ENCODE data around the gene SHISAL2A.

The SHISAL2A gene

GRCh38 chr1:52632732-52633290 is at the start of gene SHISAL2A:
Gene SHISAL2A (plus strand): TSS chr1:52633168. CDS start chr1:52633494, 326 bp downstream.
- peak; percentile 76 for DNase-seq (ENCODE audit: low spot score)

DNA sequence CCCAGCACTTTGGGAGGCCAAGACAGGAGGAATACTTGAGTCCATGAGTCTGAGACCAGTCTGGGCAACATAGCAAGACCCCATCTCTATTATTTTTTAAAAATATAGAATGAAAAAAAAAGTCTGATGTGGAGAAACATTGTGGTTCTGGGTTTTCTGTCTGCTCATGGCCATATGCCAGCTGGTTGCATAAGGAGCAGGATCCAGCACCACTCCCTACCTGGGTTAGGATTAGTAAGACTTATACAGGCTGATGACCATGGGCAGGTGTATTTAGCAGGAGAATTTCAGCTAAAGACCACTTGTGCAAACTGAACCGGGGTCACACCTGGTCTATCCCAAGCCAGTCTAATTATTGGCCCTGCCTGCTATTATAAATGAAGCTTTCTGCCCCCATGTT is 47.5 kb upstream of the SHISAL2A start:
- no peak for DNase-seq (ENCODE audit: low spot score)

DNA sequence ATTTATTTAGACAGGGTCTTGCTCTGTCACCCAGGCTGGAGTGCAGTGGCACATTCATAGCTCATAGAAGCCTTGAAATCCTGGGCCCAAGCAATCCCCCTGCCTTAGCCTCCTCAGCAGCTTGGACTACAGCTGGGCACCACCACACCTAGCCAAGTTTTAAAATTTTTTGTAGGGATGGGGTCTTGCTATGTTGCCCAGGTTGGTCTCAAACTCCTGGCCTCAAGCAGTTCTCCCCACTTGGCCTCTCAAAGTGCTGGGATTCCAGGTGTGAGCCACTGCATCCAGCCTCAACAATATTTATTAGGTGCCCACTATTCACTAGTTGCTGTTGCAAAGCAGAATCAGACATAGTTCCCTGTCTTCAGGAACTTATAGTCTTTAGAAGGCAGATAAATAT is 44.9 kb upstream of the SHISAL2A start:
- DNase-seq (ENCODE audit: low spot score), result no peak

DNA sequence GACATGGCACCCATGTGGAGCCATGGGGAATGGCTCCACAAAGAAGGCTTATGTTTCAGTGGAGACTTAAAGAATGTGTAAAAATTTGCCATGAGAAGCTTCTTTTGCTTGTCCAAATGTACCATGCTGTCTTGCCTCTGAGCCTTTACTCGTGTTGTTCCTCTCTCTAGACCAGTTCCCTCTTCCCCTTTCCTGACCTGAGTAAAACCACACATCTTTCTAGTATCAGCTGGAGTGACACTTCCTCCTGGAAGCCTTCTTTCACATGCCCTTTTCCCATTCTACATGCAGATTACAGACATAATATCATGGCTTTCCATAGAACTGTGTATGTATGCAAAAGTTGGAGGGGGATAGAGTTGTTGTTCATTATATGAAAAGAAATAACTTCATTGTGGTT is 44.4 kb upstream of the SHISAL2A start:
- DNase-seq (ENCODE audit: low spot score), result no peak

DNA sequence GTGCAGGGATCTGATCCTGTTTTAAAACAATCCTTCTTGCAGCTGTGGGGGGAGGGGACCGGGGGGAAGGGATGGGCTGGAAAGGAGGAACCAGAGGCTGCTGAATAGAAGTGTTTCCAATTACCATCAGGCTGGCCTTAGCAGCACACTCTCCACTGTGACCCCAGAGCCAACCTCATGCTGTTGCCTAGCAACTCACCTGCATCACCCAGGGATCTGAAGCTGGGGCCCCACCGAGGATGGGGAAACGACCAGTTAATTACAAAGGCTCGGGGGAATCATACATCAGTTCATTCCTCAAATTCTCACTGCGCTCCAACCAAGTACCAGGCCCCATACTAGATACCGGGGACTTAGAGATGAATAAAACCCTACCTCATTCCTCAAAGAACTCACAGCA is 42.7 kb upstream of the SHISAL2A start:
- DNase-seq (ENCODE audit: low spot score), result peak; percentile 73

GRCh38 chr1:52592637-52593323 is 40.2 kb upstream of the SHISAL2A start:
- DNase-seq (ENCODE audit: low spot score), result no peak

- DNase-seq (ENCODE audit: low spot score), result no peak
These were observed 39.5 kb upstream of the SHISAL2A start for GRCh38 chr1:52593495-52593894.

- no peak for DNase-seq (ENCODE audit: low spot score)
These were observed 37.9 kb upstream of the SHISAL2A start for GRCh38 chr1:52595061-52595460.

- no peak for DNase-seq (ENCODE audit: low spot score)
These were observed 35.1 kb upstream of the SHISAL2A start for GRCh38 chr1:52597912-52598311.

GRCh38 chr1:52598729-52599128 is 34.2 kb upstream of the SHISAL2A start:
- no peak for DNase-seq (ENCODE audit: low spot score)

DNA sequence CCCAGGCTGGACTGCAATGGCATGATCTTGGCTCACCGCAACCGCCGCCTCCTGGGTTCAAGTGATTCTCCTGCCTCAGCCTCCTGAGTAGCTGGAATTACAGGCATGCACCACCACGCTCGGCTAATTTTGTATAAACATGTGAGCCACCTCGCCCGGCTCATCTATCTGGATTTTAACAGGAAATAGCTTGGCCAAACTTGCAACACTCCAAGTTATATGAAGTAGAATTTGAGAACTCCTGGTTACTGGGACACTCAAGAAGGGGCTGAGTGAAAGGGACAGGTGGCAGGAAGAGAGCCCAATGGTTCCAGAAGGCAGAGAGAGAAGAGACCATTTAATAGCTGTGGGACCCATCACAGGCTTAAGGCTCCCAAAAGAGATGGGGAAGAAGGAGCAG is 33.7 kb upstream of the SHISAL2A start:
- no peak for DNase-seq (ENCODE audit: low spot score)

DNA sequence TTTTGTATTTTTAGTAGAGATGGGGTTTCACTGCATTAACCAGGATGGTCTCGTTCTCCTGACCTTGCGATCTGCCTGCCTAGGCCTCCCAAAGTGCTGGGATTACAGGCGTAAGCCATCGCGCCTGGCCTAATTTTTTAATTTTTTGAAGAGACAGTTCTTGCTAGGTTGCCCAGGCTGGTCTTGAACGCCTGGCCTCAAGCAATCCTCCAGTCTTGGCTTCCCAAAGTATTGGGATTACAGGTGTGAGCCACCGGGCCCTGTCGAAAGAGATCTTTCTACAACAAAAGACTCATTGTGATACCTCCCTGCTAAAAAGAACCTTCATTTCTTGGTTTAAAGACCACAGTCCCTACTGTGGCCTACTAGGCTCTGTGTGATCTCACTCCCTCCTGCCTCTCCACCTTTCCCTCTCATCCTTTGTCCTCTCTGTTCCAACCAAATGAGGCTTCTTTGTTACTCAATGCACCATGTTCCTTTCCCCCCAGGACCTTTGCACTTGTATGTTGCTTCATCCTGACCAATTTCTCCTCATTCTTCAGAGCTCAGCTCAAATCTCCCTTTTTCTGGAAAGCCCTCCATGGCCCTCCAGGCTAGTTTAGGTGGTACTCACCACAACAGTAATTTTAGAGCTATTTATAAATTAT is 32.3 kb upstream of the SHISAL2A start:
- no peak for DNase-seq (ENCODE audit: low spot score)

DNA sequence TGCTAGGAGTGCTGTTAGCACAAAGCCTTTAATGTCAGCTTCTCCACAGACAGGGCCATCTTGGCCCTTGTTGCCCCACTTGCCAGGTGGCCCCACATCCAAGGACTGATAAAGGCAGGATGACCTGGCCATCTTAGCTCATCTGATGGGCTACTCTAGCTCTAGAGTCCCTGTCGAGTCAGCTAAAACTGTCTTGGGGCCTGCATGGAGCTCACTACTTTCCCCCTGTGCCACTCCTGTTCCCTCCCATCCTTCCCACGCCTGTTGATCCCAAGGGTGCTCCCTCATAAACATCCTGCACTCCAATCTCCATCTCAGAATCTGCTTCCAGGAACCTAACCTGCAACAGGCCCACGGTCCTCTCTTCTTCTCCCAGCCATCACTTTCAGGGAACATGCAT is 31.4 kb upstream of the SHISAL2A start:
- DNase-seq (ENCODE audit: low spot score), result no peak

DNA sequence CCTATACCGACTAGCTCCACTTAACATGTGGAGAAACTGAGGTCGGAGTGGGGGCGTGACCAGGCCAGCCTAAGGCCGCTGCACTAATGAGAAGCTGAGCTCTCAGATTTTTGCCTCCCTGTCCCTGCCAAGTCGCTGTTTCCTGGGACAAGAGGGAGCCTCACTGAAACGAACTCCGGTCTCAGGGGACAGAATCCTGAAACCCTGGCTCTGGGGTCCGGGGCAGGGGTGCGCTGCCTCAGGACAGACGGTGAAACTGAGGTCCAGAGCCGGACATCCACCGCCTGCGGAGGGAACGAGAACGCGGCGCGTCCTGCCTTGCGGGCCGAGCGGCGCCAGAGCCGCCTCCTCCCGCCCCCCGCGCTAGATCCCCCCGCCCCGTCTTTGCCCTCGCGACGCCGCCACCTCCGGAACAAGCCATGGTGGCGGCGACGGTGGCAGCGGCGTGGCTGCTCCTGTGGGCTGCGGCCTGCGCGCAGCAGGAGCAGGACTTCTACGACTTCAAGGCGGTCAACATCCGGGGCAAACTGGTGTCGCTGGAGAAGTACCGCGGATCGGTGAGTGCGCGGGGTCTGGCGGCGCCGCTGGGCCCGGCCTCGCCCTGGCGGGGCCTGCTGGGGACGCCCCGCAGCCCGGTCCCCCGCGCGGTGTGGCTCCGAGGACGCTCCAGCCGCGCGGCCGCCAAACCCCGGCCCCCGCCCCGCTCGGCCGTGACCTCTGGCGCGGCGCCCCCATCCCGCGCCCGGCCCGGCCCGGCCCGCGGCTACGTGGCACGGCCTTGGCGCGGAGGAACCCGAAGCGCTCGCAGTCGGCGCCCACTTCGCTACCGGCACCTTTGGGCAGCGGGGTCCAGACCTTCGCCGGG is 30.7 kb upstream of the SHISAL2A start, which contains the start of gene GPX7:
Gene GPX7 (plus strand): TSS at position 381 of the 865 bp plus-strand sequence. CDS start 39 bp downstream, at position 420.
- peak; percentile 70 for DNase-seq (ENCODE audit: low spot score)

DNA sequence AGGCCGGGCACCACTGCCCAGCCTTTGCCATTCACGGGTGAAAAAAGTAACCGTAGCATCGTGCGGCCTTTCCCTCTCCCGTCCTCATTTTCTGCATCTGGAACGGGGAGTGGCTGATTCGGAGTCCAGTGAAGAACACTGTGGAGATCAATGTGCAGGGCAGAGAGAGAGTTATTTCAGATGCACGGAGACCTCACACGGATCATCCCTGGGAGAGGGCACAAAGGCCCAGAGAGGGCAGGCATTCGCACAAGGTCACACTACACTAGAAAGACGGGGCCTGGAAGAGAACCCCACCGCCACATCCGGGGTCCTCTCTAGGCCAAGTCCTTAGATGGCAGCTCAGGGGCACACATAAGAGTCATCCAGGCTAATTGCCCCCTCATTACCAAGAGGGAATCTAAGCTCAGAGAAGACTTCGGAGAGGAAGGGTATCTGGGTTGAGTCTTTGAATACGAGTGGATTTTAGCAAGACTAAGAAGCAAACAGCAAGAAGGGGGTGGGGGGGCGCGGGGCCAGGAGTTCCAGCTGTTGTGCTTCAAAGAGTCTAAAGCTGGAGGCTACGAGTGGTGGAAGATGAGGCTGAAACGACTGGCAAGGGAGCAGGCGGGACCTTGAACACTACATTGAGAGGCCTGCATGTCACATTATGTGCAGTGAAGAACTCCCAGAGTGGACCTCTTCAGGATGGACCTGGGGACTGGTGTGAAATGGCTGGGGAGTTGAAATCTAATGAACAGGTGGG is 29.9 kb upstream of the SHISAL2A start:
- no peak for DNase-seq (ENCODE audit: low spot score)

- no peak for DNase-seq (ENCODE audit: low spot score)
These were observed 29.3 kb upstream of the SHISAL2A start for GRCh38 chr1:52603630-52604029.

DNA sequence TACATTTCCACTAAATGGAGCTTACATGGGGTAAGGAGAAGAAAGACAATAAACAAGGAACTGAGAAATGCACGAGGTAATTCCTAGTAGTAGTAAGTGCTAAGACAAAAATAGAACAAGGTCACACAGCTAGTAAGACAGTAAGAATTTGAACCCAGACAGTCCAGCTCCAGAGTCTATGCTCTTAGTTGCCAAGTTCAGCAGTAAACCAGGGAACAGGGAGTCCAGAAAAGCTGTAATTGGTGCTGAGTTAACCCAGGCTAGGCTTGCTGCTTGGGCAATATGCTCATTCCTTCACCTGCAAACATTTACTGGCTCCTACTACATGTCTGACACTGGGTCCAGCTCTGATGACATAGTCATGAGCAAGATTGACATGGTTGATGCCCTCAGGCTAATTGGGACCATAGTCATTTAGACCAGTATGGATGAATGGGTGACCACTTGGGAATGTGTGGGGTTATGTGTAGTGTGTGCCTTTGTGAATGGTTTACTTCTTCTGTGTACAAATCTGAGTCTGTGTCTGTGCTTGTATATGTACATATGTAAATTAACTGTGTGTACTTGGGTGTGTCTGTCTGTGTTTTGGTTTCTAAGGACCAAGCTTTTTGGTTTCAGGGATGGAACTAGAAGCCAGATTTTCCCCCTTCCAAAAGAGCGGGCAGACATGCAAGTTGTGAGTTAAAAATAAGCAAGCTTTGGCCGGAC is 28.8 kb upstream of the SHISAL2A start:
- no peak for DNase-seq (ENCODE audit: low spot score)

DNA sequence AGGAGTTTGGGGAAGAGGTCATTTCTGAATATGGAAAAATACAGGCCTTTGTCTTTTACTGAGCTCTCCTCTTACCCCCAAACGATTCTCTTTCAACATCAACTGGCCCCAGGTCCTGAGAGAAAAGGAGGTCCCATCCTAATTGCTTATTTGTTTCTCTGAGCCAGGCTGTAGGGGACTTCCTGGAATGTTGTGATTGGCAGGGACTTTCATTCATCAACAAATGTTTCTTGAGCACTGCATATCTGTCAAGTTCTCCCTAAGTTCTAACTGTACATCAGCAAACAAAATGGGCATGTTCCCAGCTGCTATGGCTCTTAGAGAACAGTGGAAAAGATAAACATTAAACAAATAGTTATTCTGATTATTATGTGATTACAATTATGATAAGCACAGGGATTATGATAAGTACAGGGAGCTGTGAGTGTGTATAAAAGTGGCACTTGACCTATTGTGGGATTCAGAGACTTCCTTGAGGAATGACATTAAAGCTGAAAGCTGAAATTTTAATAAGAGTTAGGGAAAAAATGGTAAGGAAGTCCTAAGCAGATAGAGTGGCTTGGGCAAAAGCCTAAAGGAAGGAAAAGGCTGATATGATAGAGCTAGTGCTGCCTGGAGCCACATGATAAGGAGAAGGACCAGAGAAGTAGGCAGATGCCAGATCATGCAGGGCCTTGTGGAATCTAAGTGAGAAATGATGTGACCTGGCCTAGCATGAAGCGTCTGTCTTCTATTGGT is 19.2 kb upstream of the SHISAL2A start:
- DNase-seq (ENCODE audit: low spot score), result no peak

GRCh38 chr1:52614671-52615070 is 18.3 kb upstream of the SHISAL2A start:
- no peak for DNase-seq (ENCODE audit: low spot score)

DNA sequence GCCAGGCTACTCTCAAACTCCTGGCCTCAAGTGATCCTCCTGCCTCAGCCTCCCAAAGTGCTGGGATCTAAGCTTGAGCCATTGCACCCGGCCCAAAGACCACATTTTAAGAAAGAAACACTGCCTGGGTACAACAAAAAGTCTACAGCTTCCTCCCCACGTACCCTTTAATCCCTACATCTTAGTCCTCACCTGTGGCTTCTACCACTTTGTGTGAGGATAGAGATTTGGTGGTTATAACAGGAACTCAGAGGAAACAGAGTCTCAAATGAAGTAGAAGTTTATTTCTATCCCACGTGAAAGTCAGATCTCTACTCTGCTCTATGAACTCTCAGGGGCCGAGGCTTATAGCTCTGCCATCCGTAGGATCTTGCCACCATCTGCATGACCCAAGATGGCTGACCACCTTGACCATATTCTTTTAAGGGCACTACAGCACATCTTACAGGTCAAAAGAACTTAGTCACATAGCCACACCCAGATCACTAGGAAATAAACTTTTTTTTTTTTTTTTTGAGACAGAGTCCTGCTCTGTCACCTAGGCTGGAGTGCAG is 17.4 kb upstream of the SHISAL2A start:
- no peak for DNase-seq (ENCODE audit: low spot score)
